HG03565 (cell line): ENCODE data around the gene VDR.

ENCODE experiments used
- ATAC-seq: cut with Tn5 transposase; IDR thresholded peaks from one replicate; pipeline ENCODE4 v1.9.1; 2021; ENCODE audit warnings: mild to moderate bottlenecking, moderate library complexity; ENCODE audit not compliant: unreplicated experiment

VDR gene

DNA sequence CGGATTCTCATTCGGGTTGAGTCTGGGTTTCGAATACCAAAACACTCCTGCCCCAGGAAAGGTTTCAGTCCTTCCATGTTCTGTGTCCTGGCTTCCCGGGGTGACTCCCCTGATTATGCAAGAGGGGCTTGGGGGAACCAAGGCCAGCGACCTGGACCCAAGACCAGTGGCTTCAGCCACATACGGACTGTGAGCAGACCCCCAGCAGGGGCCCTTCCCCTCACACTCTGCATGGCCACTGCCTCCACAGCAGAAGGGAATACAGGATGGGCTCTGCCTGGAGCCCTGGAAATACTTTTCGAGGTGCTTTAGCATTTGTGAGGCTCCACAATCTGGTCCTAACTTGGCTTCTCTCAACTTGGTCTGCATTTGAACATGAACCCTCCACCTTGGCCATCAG, 104.2 kb downstream of the VDR start:
- ATAC-seq: no peak

DNA sequence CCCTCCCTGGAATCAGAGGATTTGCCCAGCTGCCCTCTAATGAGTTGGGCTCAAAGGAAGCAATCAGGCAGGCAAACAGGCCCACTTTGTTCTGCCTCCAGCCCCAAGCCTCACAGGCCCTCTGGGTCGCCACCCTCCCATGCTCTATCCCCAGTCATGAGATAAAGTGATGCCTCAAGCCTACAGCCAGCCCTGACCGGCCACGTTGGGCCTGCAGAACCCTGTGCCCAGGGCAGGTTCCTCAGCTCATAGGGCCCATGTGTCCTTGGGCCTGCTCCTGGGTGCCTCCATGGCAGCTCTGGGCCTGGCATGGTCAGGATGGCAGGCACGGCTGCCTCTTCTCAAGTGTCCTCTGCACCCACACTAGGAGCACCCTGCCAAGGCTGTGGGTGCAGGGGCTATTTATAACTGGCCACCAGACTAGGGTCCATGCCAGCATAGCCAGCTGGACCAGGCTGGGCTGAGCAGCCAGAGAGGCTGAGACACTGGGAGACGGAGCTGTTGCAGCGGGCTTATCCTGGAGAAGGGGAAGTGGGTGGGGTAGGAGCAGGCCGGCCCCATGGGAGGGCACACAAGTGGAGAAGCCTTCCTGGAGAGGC, 105.3 kb downstream of the VDR start:
- ATAC-seq: no peak

DNA sequence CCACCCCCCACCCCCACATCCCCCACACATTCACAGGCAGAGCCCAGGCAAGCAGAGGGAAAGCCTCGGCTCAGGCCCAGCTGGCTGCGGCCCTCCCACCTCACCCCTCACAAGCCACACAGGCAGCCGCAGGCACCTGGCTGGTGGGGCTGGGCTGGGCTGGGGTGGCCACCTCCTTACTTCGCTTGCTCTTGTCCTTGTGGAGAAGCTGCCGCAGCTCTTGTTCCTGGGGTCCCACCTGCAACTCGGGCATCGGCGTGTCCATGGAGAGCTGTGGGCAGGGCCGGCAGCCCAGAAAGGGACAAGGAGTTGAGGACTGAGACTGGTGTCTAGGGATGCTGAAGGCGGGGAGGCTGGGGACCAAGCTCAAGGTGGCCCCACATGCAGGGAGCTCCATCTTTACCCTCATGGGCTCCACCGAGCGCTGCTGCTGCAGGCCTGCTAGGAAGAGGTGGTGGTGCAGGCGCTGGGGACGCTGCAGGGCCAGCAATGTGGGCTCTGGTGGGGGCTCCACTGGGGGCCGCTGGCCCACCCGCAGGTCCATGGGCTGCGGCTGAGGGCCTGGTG, 106.3 kb downstream of the VDR start:
- ATAC-seq: no peak

DNA sequence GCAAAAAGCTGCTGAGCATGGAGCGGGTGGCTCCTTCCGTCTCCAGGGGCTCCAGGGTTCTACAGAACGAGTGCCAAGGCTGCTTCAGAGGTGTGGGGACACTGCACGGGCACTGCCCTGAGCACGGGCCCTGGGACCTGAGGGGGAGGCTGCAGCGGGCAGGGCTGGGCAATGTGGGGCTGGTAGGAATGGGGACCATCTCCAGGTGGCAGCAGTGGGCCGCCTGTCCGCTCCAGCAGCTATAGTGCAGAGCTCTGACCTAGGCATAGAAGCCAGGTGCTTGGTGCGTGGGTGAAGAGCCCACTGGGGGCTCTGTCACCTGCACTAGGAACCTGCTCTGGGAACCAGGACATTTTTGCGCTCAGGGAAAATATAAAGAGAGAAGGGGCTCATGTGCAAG, 107.4 kb downstream of the VDR start:
- ATAC-seq: no peak

DNA sequence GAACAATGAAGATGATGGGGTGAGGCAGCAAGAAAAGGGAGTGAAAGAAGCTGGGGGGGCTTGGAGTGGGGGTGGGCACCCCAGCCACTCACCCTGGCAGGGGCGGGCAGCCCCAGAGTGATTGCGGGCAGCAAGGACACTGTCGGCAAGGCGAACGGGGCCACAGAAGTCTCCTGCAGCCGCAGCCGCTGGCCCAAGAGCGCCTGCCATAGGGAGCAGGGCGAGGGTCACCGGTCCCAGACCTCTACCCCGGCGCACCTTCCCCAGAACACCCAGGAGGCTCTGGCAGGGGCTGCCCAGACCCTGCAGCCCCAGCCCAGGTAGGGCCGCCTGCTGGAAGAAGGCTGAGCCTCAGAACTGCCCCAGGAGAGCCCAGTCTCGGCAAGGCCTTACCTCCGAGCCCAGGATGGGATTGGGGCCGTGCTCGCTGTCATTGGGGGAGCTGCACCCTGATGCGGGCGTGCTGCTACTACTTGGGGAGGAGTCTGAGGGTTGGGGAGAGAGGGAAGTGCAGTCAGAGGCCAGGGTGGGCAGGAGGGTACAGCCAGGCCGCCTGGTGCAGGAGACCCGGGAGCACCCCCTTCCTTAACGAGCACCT, 108.9 kb downstream of the VDR start:
- no peak for ATAC-seq

DNA sequence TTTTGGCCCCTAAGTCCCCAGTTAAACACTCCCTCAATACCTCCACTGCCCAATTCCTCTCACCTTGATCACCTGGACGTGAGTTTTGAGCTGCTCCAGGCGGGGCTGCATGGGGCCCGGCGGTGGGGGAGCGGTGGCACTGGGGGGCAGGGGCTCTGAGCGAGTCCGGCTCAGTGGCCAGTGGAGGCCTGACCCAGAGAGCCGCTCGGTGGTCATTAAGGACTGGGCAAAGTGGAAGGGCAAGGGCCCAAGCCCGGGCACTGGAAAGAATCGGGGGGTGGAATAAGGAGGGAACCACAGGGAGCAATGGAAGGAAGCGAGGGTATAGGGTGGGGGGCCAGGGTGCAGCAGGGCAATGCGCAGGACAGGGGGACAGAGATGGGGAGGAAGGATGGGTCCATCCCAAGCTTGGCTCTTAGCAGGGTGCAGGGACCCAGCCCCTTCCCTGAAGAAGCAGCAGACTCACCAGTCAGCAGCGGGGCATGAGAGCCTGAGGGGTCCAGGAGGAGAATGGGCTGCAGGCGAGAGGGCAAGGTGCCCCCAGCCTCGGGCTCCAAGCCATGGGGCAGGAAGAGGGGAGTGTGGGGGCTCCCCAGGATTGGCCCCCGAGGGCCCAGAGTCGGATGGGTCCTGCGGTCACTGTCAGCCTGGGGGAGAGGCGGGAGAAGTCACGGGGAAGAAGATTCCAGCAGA, 109.5 kb downstream of the VDR start:
- no peak for ATAC-seq

DNA sequence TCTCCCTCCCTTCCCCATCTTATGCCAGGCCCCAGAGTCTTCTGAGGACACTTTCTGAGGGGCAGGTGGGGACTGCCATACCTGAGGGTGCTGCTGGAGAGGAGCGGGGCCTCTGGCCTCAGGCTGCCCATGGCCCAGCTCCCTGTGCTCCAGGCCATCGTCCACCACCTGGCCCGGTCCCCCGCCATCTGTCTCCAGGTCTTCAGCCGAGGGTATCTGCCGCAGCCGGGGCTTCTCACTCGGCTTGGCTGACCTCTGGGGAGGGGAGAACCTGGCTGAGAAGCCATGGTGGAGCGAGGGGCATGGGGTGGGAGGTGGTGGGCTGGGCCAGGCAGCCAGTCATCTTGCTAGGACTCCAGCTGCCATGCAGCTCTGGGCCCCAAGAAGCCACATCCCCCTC, 110.1 kb downstream of the VDR start:
- ATAC-seq: no peak

DNA sequence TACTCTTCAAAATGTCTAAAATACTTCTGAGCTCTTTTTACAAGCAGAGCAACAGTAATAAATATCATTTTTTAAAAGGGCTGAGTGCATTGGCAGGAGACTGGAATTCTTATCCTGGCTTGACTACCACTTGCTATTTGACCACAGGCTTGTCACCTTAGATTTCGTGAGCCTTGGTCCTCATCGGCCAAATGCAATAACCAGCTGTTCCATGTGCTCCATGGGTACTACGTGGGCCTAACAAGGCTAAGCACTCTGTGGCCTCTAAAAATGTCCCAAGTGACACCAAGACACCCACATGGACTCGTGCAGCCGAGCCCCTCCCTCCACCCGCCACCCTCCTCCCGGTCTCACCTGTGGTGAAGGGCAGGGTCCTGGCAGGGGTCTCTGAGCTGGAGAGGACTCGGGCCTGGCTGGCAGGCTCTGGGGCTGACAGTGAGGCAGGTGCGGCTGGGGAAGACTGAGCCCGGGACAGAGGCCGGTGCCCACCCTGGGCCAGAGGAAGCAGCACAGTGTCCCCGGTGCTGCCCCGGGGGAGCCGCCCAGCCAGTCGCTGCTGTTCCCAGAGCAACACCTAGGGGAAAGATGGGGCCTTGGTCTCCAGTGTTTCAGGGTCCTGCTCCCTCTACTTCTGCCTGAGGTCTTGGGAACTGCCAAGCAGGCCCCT, 111.6 kb downstream of the VDR start:
- ATAC-seq: no peak

DNA sequence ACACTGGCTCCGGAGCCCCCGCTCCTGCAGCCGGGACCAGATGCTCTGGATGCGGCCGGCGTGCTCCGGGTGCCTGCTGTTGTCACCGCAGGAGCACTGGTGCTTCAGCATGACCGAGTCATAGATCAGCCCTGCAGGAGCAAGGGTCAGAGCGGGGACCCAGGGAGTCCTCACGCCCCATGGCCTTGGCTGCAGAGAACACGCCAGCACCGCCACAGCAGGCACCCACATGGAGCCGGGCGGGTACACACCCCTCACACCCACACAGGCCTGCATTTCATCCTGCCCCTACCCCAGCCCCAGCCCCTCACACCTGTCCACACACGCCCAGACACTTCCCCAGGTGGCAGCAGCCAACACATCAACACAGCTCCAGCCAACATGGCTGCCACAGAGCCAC, 112.9 kb downstream of the VDR start:
- no peak for ATAC-seq
